ENCODE measurements around the gene CACNA1D.

The CACNA1D gene

DNA sequence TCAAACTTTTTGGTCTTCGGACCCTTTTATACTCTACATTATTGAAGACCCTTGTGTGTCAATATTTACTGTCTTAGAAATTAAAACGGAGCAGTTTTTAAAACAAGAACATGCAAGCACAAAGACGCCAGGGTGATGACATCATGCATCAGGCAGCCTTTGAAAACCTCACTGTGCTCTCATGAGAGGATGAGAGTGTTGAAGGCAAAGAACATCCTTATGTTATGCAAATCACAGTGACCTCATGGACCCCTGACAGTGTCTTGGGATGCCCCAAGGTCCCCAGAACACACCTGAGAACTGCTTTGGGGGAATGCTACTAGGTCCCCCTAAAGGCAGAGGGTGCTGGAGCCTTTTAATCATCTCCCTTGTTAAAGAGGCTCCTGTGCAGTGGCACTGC, 300.2 kb downstream of the CACNA1D start:
- no peak overlapping the region for H3K4me2 ChIP-seq (ENCODE audit: low read depth, low read length, poor library complexity, severe bottlenecking)

DNA sequence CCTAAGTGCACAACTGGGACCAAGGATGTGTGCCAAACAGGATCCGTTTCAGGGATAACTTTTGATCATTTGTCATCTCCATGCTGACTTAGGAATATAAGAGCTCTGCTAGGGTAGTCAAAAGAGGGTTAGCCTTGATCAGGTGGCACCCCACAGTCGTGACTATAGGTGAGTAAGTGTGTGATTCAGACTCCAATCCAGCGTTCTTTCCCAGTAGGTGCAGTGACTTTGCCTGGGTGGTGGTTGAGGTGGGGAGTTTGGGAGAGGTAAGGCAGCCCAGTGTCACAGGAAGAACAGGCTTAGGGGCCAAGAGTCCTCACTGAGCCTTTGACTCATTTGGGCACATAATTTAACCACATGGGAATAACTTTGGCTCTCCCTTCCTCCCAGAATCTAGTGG, 300.8 kb downstream of the CACNA1D start:
- Histone ChIP-seq H3K9me3 (ENCODE audit: insufficient read depth, low read length) (no peaks in the 10 kb centered on the region), H3K36me3 (ENCODE audit: low read length) (no peaks in the 10 kb centered on the region), H3K27me3 (ENCODE audit: low read length) (no peaks in the 10 kb centered on the region), H2AFZ (ENCODE audit: low read depth, low read length, severe bottlenecking) (no peak overlapping the region), H3K9ac (ENCODE audit: low read length) (no peak overlapping the region), H3K4me3 (ENCODE audit: insufficient read depth, low read length, poor library complexity, severe bottlenecking) (no peak overlapping the region), H3F3A (ENCODE audit: insufficient read depth) (no peaks in the 10 kb centered on the region), H4K20me1 (ENCODE audit: low read depth, low read length) (no peaks in the 10 kb centered on the region), H3K4me2 (ENCODE audit: low read depth, low read length, poor library complexity, severe bottlenecking) (no peak overlapping the region), H3K27ac (ENCODE audit: low read depth, low read length) (no peak overlapping the region), H3K79me2 (ENCODE audit: insufficient read depth, low read length) (no peaks in the 10 kb centered on the region), H3K9me2 (replicated peaks; ENCODE audit: insufficient read depth, low read length) (no peaks in the 10 kb centered on the region)
- TF ChIP-seq, protein P1, sequence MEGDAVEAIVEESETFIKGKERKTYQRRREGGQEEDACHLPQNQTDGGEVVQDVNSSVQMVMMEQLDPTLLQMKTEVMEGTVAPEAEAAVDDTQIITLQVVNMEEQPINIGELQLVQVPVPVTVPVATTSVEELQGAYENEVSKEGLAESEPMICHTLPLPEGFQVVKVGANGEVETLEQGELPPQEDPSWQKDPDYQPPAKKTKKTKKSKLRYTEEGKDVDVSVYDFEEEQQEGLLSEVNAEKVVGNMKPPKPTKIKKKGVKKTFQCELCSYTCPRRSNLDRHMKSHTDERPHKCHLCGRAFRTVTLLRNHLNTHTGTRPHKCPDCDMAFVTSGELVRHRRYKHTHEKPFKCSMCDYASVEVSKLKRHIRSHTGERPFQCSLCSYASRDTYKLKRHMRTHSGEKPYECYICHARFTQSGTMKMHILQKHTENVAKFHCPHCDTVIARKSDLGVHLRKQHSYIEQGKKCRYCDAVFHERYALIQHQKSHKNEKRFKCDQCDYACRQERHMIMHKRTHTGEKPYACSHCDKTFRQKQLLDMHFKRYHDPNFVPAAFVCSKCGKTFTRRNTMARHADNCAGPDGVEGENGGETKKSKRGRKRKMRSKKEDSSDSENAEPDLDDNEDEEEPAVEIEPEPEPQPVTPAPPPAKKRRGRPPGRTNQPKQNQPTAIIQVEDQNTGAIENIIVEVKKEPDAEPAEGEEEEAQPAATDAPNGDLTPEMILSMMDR (IDR thresholded peaks at IDR 0.05; ENCODE audit: insufficient read depth, low read length, poor library complexity, severe bottlenecking) = no peak
- no peak for TF ChIP-seq EZH2phosphoT487 (conservative IDR thresholded peaks at IDR 0.05; ENCODE audit: low read length)

More for the DNA sequence above, 300.2 kb downstream of the CACNA1D start:
- Histone ChIP-seq H4K20me1 (ENCODE audit: low read depth, low read length) (no peaks in the 10 kb centered on the region), H3K36me3 (ENCODE audit: low read length) (no peaks in the 10 kb centered on the region), H3K27ac (ENCODE audit: low read depth, low read length) (no peak overlapping the region), H3K9me3 (ENCODE audit: insufficient read depth, low read length) (no peaks in the 10 kb centered on the region), H3K9ac (ENCODE audit: low read length) (no peak overlapping the region), H3K27me3 (ENCODE audit: low read length) (no peaks in the 10 kb centered on the region), H3F3A (ENCODE audit: insufficient read depth) (no peaks in the 10 kb centered on the region), H3K9me2 (replicated peaks; ENCODE audit: insufficient read depth, low read length) (no peaks in the 10 kb centered on the region), H3K79me2 (ENCODE audit: insufficient read depth, low read length) (no peaks in the 10 kb centered on the region), H2AFZ (ENCODE audit: low read depth, low read length, severe bottlenecking) (no peak overlapping the region), H3K4me3 (ENCODE audit: insufficient read depth, low read length, poor library complexity, severe bottlenecking) (no peak overlapping the region)
- TF ChIP-seq EZH2phosphoT487 (conservative IDR thresholded peaks at IDR 0.05; ENCODE audit: low read length) = no peak
- TF ChIP-seq, protein P1 (IDR thresholded peaks at IDR 0.05; ENCODE audit: insufficient read depth, low read length, poor library complexity, severe bottlenecking) = no peak

DNA sequence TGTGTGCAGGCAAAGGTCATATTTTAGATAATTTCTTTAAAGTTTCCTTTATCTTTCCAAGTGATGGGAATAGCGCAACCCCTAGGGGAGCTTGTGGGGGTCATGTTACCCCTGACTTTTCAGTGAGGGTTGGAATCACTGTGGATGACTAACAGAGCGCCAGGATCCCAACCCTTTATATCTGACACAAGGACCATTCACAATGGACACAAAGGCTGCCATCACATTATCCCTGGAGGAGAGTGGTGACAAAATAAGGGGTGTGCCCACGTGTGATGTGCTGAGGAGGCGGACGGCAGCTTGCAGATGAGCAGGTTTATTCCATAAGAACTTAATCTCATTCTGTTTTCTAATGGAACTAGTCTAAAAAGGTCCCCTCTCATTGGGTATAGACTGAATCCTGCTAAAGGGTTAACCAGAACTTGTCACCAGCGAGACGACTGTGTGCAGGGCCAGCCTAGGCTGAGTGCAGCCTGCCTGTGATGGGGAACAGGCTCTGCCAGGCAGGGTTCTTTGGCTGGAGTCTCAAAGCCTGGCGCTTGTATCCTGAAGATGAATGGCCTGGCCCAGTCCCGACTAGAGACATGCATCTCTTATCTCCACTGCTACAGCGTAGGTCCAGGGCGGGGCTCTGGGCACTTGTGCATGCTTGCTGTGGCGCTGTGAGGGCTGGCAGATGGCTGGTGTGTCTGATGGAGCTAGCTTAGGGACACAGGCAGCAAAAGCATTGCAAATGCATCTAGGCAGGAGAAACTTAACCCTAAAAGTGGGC, 301.6 kb downstream of the CACNA1D start:
- no peaks in the 10 kb centered on the region for H3K36me3 ChIP-seq (ENCODE audit: low read length)
- H3F3A ChIP-seq (ENCODE audit: insufficient read depth) = no peaks in the 10 kb centered on the region
- no peak overlapping the region for H3K27ac ChIP-seq (ENCODE audit: low read depth, low read length)
- H3K79me2 ChIP-seq (ENCODE audit: insufficient read depth, low read length) = no peaks in the 10 kb centered on the region
- no peak overlapping the region for H3K4me2 ChIP-seq (ENCODE audit: low read depth, low read length, poor library complexity, severe bottlenecking)
- no peaks in the 10 kb centered on the region for H3K9me2 ChIP-seq (replicated peaks; ENCODE audit: insufficient read depth, low read length)
- no peak overlapping the region for H2AFZ ChIP-seq (ENCODE audit: low read depth, low read length, severe bottlenecking)
- TF ChIP-seq, protein P1 (IDR thresholded peaks at IDR 0.05; ENCODE audit: insufficient read depth, low read length, poor library complexity, severe bottlenecking) = no peak
- TF ChIP-seq EZH2phosphoT487 (conservative IDR thresholded peaks at IDR 0.05; ENCODE audit: low read length) = no peak
- no peak overlapping the region for H3K4me3 ChIP-seq (ENCODE audit: insufficient read depth, low read length, poor library complexity, severe bottlenecking)
- H3K9me3 ChIP-seq (ENCODE audit: insufficient read depth, low read length) = no peaks in the 10 kb centered on the region
- no peak overlapping the region for H3K9ac ChIP-seq (ENCODE audit: low read length)
- no peaks in the 10 kb centered on the region for H3K27me3 ChIP-seq (ENCODE audit: low read length)
- no peaks in the 10 kb centered on the region for H4K20me1 ChIP-seq (ENCODE audit: low read depth, low read length)

Measured in SU-DHL-6 (cell line).